PC-3 (cell line): ENCODE measurements around the gene BMS1. TPM values are rescaled to one million over a fixed set of nuclear protein-coding genes. Genes with fewer than 3 reads are reported as not detected.

Experiments used
- ATAC-seq: fragments of 200-7000 bp; cut with Tn5 transposase; 2 replicates; pipeline ENCODE4 v1.9.1; 2020; ENCODE audit warnings: mild to moderate bottlenecking, moderate library complexity
- BruUV-seq: library from RNA; stranded (reverse); fragments of 400-500 nt; replicated peaks from 2 replicates; lab custom pipeline; 2021; lab: Mats Ljungman, UMichigan
- CTCF ChIA-PET: fragments of 300-600 bp; sonication (Branson Sonifier 250); formaldehyde crosslinking; loops from one replicate; lab custom pipeline; 2022; ENCODE audit warnings: antibody characterized with exemption; lab: Charles Lee
- POLR2A ChIA-PET: fragments of 300-600 bp; sonication (Branson Sonifier 250); formaldehyde crosslinking; loops from one replicate; lab custom pipeline; 2022; ENCODE audit warnings: antibody characterized with exemption; ENCODE audit not compliant: unreplicated experiment; lab: Charles Lee
- DNase-seq: peaks from one replicate; pipeline ENCODE4 v3.0.0-alpha.2; 2015
- H2AFZ ChIP-seq: fragments of 300-600 bp; sonication (generic); 2 replicates; pipeline ENCODE4 v1.6.0; 2016; ENCODE audit warnings: antibody characterized with exemption, low read length
- H3F3A ChIP-seq: fragments of 300-600 bp; sonication (generic); one replicate; pipeline ENCODE4 v1.6.0; 2017; ENCODE audit warnings: antibody characterized with exemption, low read length, control low read depth, mild to moderate bottlenecking; ENCODE audit not compliant: unreplicated experiment
- H3K27ac ChIP-seq: fragments of 300-600 bp; sonication (generic); 2 replicates; pipeline ENCODE4 v1.5.1; 2016; ENCODE audit warnings: mild to moderate bottlenecking, low read length
- H3K27me3 ChIP-seq: fragments of 300-600 bp; sonication (generic); 2 replicates; pipeline ENCODE4 v1.6.1; 2016; ENCODE audit warnings: low read length, mixed read lengths
- H3K36me3 ChIP-seq: fragments of 300-600 bp; sonication (generic); 2 replicates; pipeline ENCODE4 v1.6.1; 2016; ENCODE audit warnings: low read depth, mixed run types, low read length, mixed read lengths
- H3K4me1 ChIP-seq: fragments of 300-600 bp; sonication (generic); 2 replicates; pipeline ENCODE4 v1.5.1; 2016; ENCODE audit warnings: low read length; ENCODE audit not compliant: insufficient read depth
- H3K4me2 ChIP-seq: fragments of 300-600 bp; sonication (generic); 2 replicates; pipeline ENCODE4 v1.6.0; 2016; ENCODE audit warnings: low read length
- H3K4me3 ChIP-seq: fragments of 300-600 bp; sonication (generic); 2 replicates; pipeline ENCODE4 v1.5.1; 2016; ENCODE audit warnings: mild to moderate bottlenecking, low read length, mixed read lengths
- H3K79me2 ChIP-seq: fragments of 300-600 bp; sonication (generic); 2 replicates; pipeline ENCODE4 v1.6.1; 2017; ENCODE audit warnings: low read length, mixed read lengths
- H3K9ac ChIP-seq: fragments of 300-600 bp; sonication (generic); 2 replicates; pipeline ENCODE4 v1.6.0; 2016; ENCODE audit warnings: mild to moderate bottlenecking, low read length
- H3K9me2 ChIP-seq: fragments of 300-600 bp; sonication (generic); replicated peaks from 2 replicates; pipeline ENCODE4 v1.6.1; 2016; ENCODE audit warnings: mixed run types, low read length, mixed read lengths
- H3K9me3 ChIP-seq: fragments of 300-600 bp; sonication (generic); 2 replicates; pipeline ENCODE4 v1.6.1; 2016; ENCODE audit warnings: low read length, mixed read lengths
- H4K20me1 ChIP-seq: fragments of 300-600 bp; sonication (generic); 2 replicates; pipeline ENCODE4 v1.6.1; 2016; ENCODE audit warnings: low read length, mixed read lengths
- CTCF ChIP-seq: fragments of 300-600 bp; sonication (generic); conservative IDR thresholded peaks from 2 replicates; pipeline ENCODE4 v1.5.1; 2017; ENCODE audit warnings: antibody characterized with exemption, low read depth, mild to moderate bottlenecking, low read length
- EZH2 ChIP-seq: fragments of 300-600 bp; sonication (generic); IDR thresholded peaks from one replicate; pipeline ENCODE4 v1.6.1; 2017; ENCODE audit warnings: antibody characterized with exemption, mild to moderate bottlenecking, low read length; ENCODE audit not compliant: unreplicated experiment
- EZH2phosphoT487 ChIP-seq: fragments of 300-600 bp; sonication (generic); IDR thresholded peaks from 2 replicates; pipeline ENCODE4 v1.6.1; 2018; ENCODE audit warnings: mild to moderate bottlenecking, antibody characterized with exemption, low read length, borderline replicate concordance
- intact Hi-C: fragments of 100-400 bp; cut with micrococcal nuclease; formaldehyde crosslinking; loops from 2 replicates; pipeline ENCODE4 v1.9.0; 2023
- total RNA-seq: library from RNA; depleted of rRNA; stranded (reverse); fragments of >200 nt; gene quantifications from 2 replicates; pipeline ENCODE4 v1.2.3, GENCODE V29; 2014; rRNA removed

The BMS1 gene
- total RNA-seq, 1 experiment from 2014 or later, result 36.6 TPM

- intact Hi-C loops, result no loop called here
- ATAC-seq, result no peak
- BruUV-seq, result no TSS peak
- H2AFZ ChIP-seq, result no peak overlapping the region
- DNase-seq, result no peak
- no peaks in the 10 kb centered on the region for H4K20me1 ChIP-seq
- H3K79me2 ChIP-seq, result no peaks in the 10 kb centered on the region
- H3F3A ChIP-seq, result no peaks in the 10 kb centered on the region
- no peaks in the 10 kb centered on the region for H3K9me2 ChIP-seq
- ChIA-PET CTCF (no interaction called here), POLR2A (no interaction called here)
- no peaks in the 10 kb centered on the region for H3K27me3 ChIP-seq
- no peak overlapping the region for H3K27ac ChIP-seq
- no peak for TF ChIP-seq CTCF
- no peak for TF ChIP-seq EZH2phosphoT487
- no peak for TF ChIP-seq EZH2
- H3K36me3 ChIP-seq, result no peaks in the 10 kb centered on the region
- H3K4me2 ChIP-seq, result no peak overlapping the region
- no peak overlapping the region for H3K9ac ChIP-seq
- H3K9me3 ChIP-seq, result peaks cover 7% of the 10 kb centered on the region; the same call in 1 of the 2 replicates
- H3K4me3 ChIP-seq, result no peak overlapping the region
- no peaks in the 10 kb centered on the region for H3K4me1 ChIP-seq
These were observed 100.0 kb downstream of the BMS1 start for GRCh38 chr10:42882597-42882996.

Other genes starting within 250 kb of the BMS1 start
- 6.2 and 11.7 TPM in 2 replicates for gene ZNF33B, start 144.2 kb upstream of the BMS1 start, total RNA-seq